T-helper 2 cell (primary cell): ENCODE data around the gene SGCD.

Experiments
- DNase-seq, 5 experiments: peaks; one replicate each; pipeline versions ENCODE4 v3.0.0 to v3.0.0-alpha.2; 2012 to 2022

SGCD gene

GRCh38 chr5:156704139-156704538, 377.2 kb downstream of the SGCD start:
- DNase-seq: no peak

DNA sequence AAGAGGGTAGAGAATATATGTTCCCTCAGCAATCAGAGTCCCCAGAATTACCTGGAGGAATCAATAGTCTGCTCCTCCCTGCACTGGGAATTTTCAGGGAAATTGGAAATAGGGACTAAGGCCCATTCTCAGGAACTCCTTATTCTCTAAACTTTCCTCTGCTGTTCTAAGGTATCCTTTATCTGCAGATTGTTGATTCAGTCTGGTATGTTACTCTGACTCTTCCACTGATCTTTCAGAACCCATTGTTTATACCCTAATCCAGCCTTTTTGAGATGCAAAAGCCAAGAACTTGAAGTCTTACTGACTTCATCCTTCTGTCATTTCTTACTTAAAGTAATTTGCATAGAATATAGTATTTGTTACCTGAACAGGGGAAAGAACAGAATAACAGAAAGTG, 379.7 kb downstream of the SGCD start:
- no peak for DNase-seq

DNA sequence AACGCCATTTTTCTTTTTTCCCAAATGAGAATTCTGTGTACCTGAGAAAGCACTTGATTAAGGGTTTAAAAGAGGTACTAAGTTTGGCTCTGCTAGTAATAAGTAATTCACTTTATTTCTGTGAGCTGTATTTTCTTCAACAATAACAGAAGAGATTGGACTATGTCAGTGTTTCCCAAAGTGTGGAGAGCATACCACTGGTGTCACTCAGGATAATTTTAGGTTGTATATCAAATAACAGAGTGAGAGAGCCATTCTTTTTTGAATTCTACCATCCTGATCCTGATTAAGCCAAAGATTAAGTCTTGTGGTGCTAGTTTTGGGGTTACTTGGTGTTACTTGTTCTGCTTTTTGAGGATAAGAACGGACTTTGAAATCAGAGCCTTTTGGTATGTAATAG, 380.8 kb downstream of the SGCD start:
- no peak for DNase-seq

- DNase-seq: no peak
Observed at GRCh38 chr5:156715287-156715686, 388.3 kb downstream of the SGCD start.

- no peak for DNase-seq
Observed at GRCh38 chr5:156716591-156717380, 389.8 kb downstream of the SGCD start.

DNA sequence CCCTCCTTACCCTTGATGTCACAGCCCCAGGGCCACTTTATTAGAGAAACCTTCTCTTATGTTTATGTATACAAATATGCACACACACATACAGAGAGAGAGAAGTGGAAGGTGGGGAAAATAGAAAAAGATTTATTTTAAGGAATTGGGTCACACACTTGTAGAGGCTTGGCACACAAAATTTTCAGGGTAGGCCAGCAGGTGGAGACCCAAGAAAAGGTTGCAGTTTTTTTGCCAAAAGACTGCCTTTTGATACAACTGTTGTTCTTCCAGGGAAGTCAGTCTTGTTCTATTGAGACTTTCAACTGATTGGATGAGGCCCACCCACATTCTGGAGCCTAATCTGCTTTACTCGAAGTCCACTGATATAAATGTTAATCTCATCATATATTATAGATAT, 392.0 kb downstream of the SGCD start:
- DNase-seq: no peak

DNA sequence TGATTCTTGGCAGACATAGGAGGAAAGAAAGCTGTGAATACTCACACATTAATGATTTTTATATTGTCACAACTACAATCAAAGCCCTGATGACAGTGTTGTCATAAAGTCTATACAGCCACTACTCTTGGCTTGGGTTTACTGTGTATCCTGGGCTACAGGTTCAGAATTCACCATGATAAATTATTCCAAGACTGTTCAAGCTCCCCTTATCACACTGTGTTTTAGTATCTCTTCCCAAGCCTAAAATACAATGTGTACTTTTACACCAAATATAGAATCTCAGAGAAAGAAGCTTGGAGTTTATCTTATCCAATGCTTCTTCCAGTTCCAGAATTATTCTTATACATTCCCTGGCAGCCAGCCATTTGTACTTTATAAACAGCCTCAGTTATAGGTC, 395.4 kb downstream of the SGCD start:
- DNase-seq: no peak

GRCh38 chr5:156735477-156735876, 408.5 kb downstream of the SGCD start:
- DNase-seq: no peak

- no peak for DNase-seq
Observed at GRCh38 chr5:156741516-156741915, 414.6 kb downstream of the SGCD start.

- peak in 1 of 5 experiments; percentile 2 for DNase-seq
Observed at GRCh38 chr5:156753846-156754245, 426.9 kb downstream of the SGCD start.

DNA sequence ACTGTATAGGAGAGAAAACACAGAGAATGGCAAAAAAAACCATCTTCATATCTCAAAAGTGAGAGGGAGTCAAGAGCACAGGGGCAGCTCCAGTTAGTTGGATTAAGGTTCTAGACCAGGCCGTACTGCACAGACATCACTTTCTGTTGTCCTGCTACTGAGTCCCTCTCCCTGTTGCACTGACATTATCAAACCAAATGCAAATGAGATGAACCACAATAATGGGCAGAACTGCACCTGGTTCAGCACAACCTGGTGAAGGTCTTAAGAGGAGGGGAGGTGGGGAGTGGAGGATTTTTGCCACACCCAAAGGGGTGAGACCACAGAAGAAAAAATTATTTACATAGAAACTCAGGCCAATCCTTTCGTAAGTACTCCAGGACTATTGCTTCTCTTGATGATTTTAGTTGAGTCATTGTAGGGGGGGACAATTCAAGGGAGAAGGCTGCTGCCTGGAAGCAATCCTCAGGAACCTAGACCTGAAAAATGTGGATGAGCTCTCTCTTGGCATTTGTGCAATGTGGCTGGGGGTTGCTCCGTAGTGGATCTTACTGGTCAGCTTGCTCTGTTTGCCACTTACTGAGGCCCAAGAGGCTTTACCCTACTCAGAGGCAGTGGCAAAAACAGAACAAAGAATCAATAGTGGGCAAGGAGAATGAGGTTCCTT, 428.6 kb downstream of the SGCD start:
- DNase-seq: no peak

GRCh38 chr5:156758011-156758791, 431.2 kb downstream of the SGCD start:
- no peak for DNase-seq

- no peak for DNase-seq
Observed at GRCh38 chr5:156759156-156759555, 432.2 kb downstream of the SGCD start.

- no peak for DNase-seq
Observed at GRCh38 chr5:156762771-156763170, 435.8 kb downstream of the SGCD start.

DNA sequence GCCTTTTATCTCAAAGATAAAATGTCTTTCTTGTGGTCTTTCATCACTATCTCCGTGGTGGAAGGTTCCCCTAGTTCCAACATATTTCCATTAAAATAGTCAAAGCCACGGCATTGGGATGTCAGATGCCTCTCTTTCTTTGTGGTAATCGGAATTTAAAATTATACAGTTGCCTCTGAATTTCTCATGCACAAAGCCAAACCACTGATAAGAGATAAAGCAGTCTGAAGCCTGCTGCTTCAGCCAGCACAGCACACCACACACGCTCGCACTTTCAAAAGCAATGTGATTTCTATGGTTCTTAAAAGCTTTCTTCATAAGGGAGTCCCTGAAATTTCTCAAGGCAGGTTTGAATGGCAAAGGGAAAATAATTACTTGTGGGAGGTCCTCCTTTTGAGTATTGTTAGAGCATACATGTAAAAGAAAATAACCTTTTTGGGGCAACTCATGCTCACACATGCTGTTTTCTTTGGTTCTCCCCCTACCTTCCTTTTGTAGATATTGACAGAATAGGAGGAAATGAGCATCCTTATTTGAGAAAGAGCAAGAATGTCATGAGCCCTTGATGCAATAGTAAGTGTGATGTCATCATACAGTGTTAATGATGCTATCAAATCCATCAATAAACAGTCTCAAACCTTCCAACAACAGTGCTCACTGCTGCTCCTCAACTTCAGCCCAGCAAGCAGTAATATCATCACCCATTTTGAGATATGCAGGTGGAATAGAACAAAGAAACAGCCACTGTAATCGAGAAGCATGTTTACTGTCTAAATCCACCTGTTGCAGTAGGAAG, 437.4 kb downstream of the SGCD start:
- peak in 1 of 5 experiments; percentile 40 for DNase-seq

DNA sequence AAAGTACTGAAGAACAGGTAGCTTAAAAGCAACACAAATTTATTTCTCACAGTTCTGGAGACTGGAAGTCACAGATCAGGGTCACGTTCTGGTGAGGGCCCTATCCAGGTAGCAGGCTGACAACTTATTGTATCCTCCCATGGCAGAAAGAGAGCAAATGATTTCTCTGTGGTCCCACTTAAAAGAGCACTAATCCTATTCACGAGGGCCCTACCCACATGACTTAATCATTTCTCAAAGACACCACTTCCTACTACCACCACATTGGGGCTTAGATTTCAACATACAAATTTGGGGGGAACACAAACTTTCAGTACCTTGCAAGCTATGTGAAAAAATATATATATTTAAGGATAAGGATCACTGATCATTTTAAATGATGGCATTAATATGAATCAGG, 447.3 kb downstream of the SGCD start:
- DNase-seq: no peak

DNA sequence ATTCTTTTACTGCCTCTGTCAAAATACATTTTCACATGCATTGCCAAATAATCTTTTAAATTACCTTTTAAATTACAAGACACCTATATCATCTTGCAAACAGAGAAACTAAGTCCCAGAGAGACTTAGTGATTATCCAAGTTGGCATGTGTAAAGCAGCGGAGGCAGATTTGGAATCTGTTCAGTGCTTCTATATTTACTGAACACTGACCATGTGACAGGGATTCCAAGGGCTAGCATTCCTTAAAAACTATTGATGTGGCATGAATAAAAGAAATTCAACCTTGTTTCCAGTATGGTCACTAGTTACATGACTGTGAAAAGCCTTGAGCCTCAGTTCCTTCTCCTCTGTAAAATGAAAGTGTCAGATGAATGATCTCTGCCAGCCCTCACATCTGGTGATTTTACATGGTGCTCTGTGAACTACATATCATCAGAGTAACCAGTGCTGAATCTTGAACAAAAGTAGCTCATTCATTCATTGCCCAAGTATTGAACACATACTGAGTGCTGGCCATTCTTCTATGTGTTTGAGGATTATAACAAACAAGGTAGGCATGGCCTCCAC, 451.3 kb downstream of the SGCD start:
- no peak for DNase-seq

DNA sequence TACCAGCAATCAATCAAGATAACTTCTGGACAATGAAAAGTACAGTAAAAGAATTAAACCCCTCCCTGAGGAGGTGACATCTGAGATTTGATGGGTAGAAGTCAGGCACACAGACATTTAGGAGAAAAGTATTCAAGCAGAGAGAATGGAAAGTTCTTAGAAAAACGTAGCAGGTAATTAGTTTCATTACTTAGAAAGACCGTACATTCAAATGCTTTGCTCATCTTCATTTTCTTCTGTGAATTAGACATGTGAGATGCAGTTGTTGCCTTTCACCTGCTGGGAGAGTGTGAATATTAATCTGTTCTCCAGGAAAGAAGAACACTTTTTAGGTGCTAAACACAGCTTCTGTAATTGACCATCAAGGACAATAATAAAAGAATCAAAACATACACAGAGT, 451.8 kb downstream of the SGCD start:
- no peak for DNase-seq

- no peak for DNase-seq
Observed at GRCh38 chr5:156779436-156779835, 452.5 kb downstream of the SGCD start.

DNA sequence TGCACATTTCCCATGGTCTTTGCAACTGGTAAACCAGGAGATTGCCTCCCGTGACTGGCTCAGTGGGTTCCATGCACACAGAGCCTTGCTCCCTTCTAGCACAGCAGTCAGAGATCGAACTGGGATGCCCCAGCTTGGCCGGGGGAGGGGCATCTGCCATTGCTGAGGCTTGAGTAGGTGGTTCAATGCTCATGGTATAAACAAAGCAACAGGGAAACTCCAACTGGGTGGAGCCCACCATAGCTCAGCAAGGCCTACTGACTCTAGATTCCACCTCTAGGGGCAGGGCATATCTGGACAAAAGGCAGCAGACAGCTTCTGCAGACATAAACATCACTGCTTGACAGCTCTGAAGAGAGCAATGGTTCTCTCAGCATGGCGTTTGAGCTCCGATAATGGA, 456.1 kb downstream of the SGCD start:
- no peak for DNase-seq

- DNase-seq: no peak
Observed at GRCh38 chr5:156794687-156795086, 467.7 kb downstream of the SGCD start.

- DNase-seq: no peak
Observed at GRCh38 chr5:156798201-156798600, 471.2 kb downstream of the SGCD start.
